Activated CD8-positive, alpha-beta T cell treated with anti-CD3 and anti-CD28 coated beads for 36 hours (primary cell): Measurements from ENCODE around the gene PDSS2. TPM values are rescaled to one million over a fixed set of nuclear protein-coding genes. Genes with fewer than 3 reads are reported as not detected.

Source experiments
- ATAC-seq: fragments of 200-7000 bp; cut with Tn5 transposase; one replicate; pipeline ENCODE4 v1.10.0; 2021; ENCODE audit warnings: mild to moderate bottlenecking, moderate library complexity
- CTCF ChIA-PET: fragments of 350-600 bp; sonication (Branson Sonifier 250); formaldehyde crosslinking; loops from one replicate; lab custom pipeline; 2021; ENCODE audit warnings: antibody characterized with exemption; lab: Charles Lee
- POLR2A ChIA-PET: fragments of 350-600 bp; sonication (Branson Sonifier 250); formaldehyde crosslinking; loops from one replicate; lab custom pipeline; 2021; ENCODE audit warnings: antibody characterized with exemption; lab: Charles Lee
- DNase-seq: peaks from one replicate; pipeline ENCODE4 v3.0.0-alpha.2; 2020
- H3K27ac Mint-ChIP-seq: one replicate; pipeline ENCODE4 v1.8.0; 2021; ENCODE audit warnings: mild to moderate bottlenecking, mixed read lengths
- H3K27me3 Mint-ChIP-seq: one replicate; pipeline ENCODE4 v1.8.0; 2021; ENCODE audit warnings: mixed read lengths
- H3K36me3 Mint-ChIP-seq: one replicate; pipeline ENCODE4 v1.8.0; 2021; ENCODE audit warnings: low read depth, mixed read lengths
- H3K4me1 Mint-ChIP-seq: one replicate; pipeline ENCODE4 v1.8.0; 2021; ENCODE audit warnings: low read depth, mixed read lengths
- H3K4me3 Mint-ChIP-seq: one replicate; pipeline ENCODE4 v1.8.0; 2021; ENCODE audit warnings: mild to moderate bottlenecking, moderate library complexity, mixed read lengths
- H3K9me3 Mint-ChIP-seq: one replicate; pipeline ENCODE4 v1.8.0; 2021; ENCODE audit warnings: mixed read lengths
- CTCF ChIP-seq: fragments of 200-600 bp; IDR thresholded peaks from one replicate; pipeline ENCODE4 v1.8.0; 2022; ENCODE audit warnings: antibody characterized with exemption, mild to moderate bottlenecking
- intact Hi-C: fragments of 100-400 bp; cut with micrococcal nuclease; formaldehyde crosslinking; loops from one replicate; pipeline ENCODE4 v1.10.0; 2022
- total RNA-seq, 2 experiments: library from RNA; stranded (reverse); gene quantifications; one replicate each; pipeline ENCODE4 v1.2.3, GENCODE V29; 2021

PDSS2 gene
- total RNA-seq, 2 experiments from 2014 or later: 13.2 to 14.8 TPM

- H3K9me3 Mint-ChIP-seq: peaks cover 3% of the 10 kb centered on the region
- no peak for TF ChIP-seq CTCF
- intact Hi-C loops: no loop called here
- no peaks in the 10 kb centered on the region for H3K27me3 Mint-ChIP-seq
- no peak overlapping the region for H3K4me3 Mint-ChIP-seq
- POLR2A ChIA-PET: no interaction called here
- ATAC-seq (no peak), DNase-seq (no peak)
- CTCF ChIA-PET: no interaction called here
- H3K36me3 Mint-ChIP-seq: peaks cover 9% of the 10 kb centered on the region
- no peak overlapping the region for H3K27ac Mint-ChIP-seq
- peaks cover 22% of the 10 kb centered on the region for H3K4me1 Mint-ChIP-seq
Observed at GRCh38 chr6:107441682-107442081, 17.7 kb downstream of the PDSS2 start.

DNA sequence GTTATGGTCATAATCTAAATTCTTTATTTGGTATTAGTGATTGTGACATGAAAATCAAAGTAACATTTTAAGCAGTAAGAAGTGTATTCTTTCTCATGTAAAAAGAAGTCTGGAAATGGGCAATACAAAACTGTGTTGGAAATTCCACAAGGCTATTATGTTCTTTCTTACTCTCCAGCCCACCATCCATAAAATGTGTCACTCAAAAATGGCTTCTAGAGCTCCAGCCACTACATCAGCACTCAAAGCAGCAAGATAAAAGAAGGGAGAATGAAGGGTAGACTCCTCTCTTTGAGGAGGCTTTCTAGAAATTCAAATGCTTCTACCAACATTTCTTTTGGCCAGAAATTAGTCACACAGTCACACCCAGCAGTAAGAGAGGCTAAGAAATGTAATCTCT is 18.4 kb downstream of the PDSS2 start:
- H3K4me3 Mint-ChIP-seq: no peak overlapping the region
- CTCF ChIA-PET: no interaction called here
- peaks cover 4% of the 10 kb centered on the region for H3K36me3 Mint-ChIP-seq
- POLR2A ChIA-PET: interaction anchor here (1.0 kb wide), 1 partner anchor 19 kb away, joined by 4 read pairs; the partner anchor contains the start of gene PDSS2
- ATAC-seq (no peak), DNase-seq (no peak)
- intact Hi-C loops: no loop called here
- no peak for TF ChIP-seq CTCF
- H3K27ac Mint-ChIP-seq: no peak overlapping the region
- peaks cover 24% of the 10 kb centered on the region for H3K4me1 Mint-ChIP-seq
- no peaks in the 10 kb centered on the region for H3K9me3 Mint-ChIP-seq
- H3K27me3 Mint-ChIP-seq: no peaks in the 10 kb centered on the region

DNA sequence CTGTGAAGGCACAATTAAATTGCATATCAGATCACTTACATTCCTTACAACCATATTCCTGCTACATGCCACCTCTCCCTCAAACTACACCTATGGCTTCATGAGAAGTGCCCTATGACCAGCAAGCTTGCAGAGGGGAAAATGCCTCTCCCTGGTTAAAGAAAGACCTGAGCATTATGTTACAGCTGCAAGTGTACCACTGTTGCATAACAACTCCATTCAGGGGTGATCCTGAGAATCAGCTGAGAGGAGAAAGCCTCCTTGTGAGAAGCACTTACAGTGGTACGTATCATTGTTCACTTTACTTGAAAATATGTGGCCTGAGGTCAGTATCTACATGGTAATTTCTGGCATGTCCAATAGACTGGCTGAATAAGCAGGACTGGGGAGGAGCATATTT is 20.0 kb downstream of the PDSS2 start:
- POLR2A ChIA-PET: no interaction called here

DNA sequence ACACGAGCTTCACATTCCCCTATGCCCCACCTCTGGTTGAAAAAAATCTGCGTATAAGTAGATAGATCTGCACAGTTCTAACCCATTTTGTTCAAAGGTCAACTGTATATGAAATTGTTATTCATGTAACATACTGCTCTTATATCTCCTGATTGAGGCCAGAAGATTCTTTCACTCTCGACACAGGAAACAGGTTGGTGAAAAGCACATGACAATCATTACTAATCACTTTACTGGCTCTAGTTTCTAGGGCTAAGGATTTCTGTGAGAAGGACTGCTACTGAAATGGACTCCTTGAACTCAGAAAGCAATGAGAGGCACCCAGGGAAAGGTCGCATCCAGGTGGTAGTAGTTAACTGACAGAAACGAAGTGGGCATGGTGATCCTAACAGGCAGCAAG is 21.7 kb downstream of the PDSS2 start:
- TF ChIP-seq CTCF: no peak
- no peaks in the 10 kb centered on the region for H3K9me3 Mint-ChIP-seq
- peaks cover 22% of the 10 kb centered on the region for H3K4me1 Mint-ChIP-seq
- H3K36me3 Mint-ChIP-seq: no peaks in the 10 kb centered on the region
- POLR2A ChIA-PET: no interaction called here
- H3K27me3 Mint-ChIP-seq: no peaks in the 10 kb centered on the region
- intact Hi-C loops: no loop called here
- no peak overlapping the region for H3K4me3 Mint-ChIP-seq
- H3K27ac Mint-ChIP-seq: no peak overlapping the region
- DNase-seq (no peak), ATAC-seq (no peak)
- CTCF ChIA-PET: no interaction called here

More for the DNA sequence above, 20.0 kb downstream of the PDSS2 start:
- CTCF ChIA-PET: no interaction called here
- no peak overlapping the region for H3K27ac Mint-ChIP-seq
- intact Hi-C loops: no loop called here
- H3K4me3 Mint-ChIP-seq: no peak overlapping the region
- ATAC-seq: no peak
- TF ChIP-seq CTCF: no peak
- H3K27me3 Mint-ChIP-seq: no peaks in the 10 kb centered on the region
- H3K9me3 Mint-ChIP-seq: no peaks in the 10 kb centered on the region
- no peaks in the 10 kb centered on the region for H3K36me3 Mint-ChIP-seq
- DNase-seq: no peak
- peaks cover 27% of the 10 kb centered on the region for H3K4me1 Mint-ChIP-seq

GRCh38 chr6:107436881-107437280 is 22.5 kb downstream of the PDSS2 start:
- intact Hi-C loops: no loop called here
- H3K9me3 Mint-ChIP-seq: no peaks in the 10 kb centered on the region
- H3K36me3 Mint-ChIP-seq: no peaks in the 10 kb centered on the region
- CTCF ChIA-PET: no interaction called here
- TF ChIP-seq CTCF: no peak
- ATAC-seq: no peak
- no peaks in the 10 kb centered on the region for H3K27me3 Mint-ChIP-seq
- POLR2A ChIA-PET: no interaction called here
- DNase-seq: no peak
- H3K4me3 Mint-ChIP-seq: no peak overlapping the region
- H3K27ac Mint-ChIP-seq: no peak overlapping the region
- H3K4me1 Mint-ChIP-seq: peaks cover 19% of the 10 kb centered on the region
